Testis (tissue), 3 donors: ENCODE data around the gene EMC6. TPM values are rescaled to one million over a fixed set of nuclear protein-coding genes. Genes with fewer than 3 reads are reported as not detected.

ENCODE experiments used
- DNase-seq: peaks from one replicate; pipeline ENCODE4 v3.0.0-alpha.2; 2019
- H3K27ac ChIP-seq, 2 donors: fragments of 200-600 bp; sonication (generic); one replicate each; pipeline ENCODE4 v1.5.1; 2019
- H3K27me3 ChIP-seq: fragments of 200-600 bp; sonication (generic); one replicate; pipeline ENCODE4 v1.5.1; 2019
- H3K36me3 ChIP-seq: fragments of 200-600 bp; sonication (generic); one replicate; pipeline ENCODE4 v1.5.1; 2017; ENCODE audit warnings: low read depth; ENCODE audit errors: missing control alignments
- H3K4me1 ChIP-seq: fragments of 200-600 bp; sonication (generic); one replicate; pipeline ENCODE4 v1.5.1; 2019
- H3K4me3 ChIP-seq, 2 donors: fragments of 200-600 bp; sonication (generic); one replicate each; pipeline ENCODE4 v1.5.1; 2017 to 2019
- H3K9me3 ChIP-seq: fragments of 200-600 bp; sonication (generic); one replicate; pipeline ENCODE4 v1.5.1; 2017
- POLR2A ChIP-seq: fragments of 450-650 bp; IDR thresholded peaks from one replicate; pipeline ENCODE4 v1.6.1; 2017; ENCODE audit warnings: antibody characterized with exemption, mild to moderate bottlenecking, moderate library complexity
- WGBS, 2 donors: methylation state at CpG; one replicate each; pipeline ENCODE4 v1.1.5; 2018; 5-methylcytosine and 5-hydroxymethylcytosine counted together
- intact Hi-C: fragments of 100-400 bp; cut with DNase I; formaldehyde crosslinking; loops from one replicate; pipeline ENCODE4 v1.15.1; 2023; ENCODE audit warnings: low total_unique reads
- polyA plus RNA-seq: library from polyadenylated mRNA; stranded (reverse); fragments of 350-450 nt; fragmentation: Illumina TruSeq; extraction: RNeasy Lipid Tissue Mini Kit (QIAGEN cat#74804); gene quantifications from one replicate; pipeline ENCODE4 v1.2.3, GENCODE V29; 2014; ENCODE audit warnings: low read depth, low replicate concordance; ENCODE audit not compliant: insufficient read depth
- total RNA-seq, 2 donors: library from RNA; depleted of rRNA; stranded (reverse); fragments of >200 nt; gene quantifications; one replicate each; pipeline ENCODE4 v1.2.3, GENCODE V29; 2016
- TF ChIP-seq, protein P1 (sequence below), 3 experiments: fragments of 450-650 bp in 2 of 3; fragments of 200-600 bp in 1 of 3; sonication (generic) in 1 of 3; IDR thresholded peaks; one replicate each; pipeline ENCODE4 v1.5.1; 2016 to 2019; ENCODE audit warnings: antibody characterized with exemption in 3 of 3, mild to moderate bottlenecking in 2 of 3, moderate library complexity in 1 of 3

The EMC6 gene
- total and polyA plus RNA-seq, 3 donors from 2014 or later, result 39.0 to 74.1 (median 46.5) TPM

DNA sequence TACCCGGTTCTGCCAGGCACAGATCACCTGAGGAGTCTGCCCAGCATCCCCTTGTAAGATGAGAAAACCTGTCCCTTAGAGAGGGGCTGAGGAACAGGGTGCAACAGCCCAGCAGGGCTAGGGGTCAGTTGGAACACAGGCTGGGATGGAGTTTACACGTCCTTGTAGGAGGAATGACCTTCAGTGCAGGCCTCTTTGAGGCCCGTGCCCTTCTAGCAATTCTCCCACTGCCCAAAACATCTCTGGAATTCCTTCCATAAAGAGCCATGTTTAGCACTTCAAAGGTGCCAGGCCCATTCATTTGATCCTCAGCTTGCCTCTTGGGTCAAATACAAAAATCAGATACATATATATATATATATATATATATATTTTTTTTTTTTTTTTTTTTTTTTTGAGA is 27.6 kb upstream of the EMC6 start:
- TF ChIP-seq, protein P1, sequence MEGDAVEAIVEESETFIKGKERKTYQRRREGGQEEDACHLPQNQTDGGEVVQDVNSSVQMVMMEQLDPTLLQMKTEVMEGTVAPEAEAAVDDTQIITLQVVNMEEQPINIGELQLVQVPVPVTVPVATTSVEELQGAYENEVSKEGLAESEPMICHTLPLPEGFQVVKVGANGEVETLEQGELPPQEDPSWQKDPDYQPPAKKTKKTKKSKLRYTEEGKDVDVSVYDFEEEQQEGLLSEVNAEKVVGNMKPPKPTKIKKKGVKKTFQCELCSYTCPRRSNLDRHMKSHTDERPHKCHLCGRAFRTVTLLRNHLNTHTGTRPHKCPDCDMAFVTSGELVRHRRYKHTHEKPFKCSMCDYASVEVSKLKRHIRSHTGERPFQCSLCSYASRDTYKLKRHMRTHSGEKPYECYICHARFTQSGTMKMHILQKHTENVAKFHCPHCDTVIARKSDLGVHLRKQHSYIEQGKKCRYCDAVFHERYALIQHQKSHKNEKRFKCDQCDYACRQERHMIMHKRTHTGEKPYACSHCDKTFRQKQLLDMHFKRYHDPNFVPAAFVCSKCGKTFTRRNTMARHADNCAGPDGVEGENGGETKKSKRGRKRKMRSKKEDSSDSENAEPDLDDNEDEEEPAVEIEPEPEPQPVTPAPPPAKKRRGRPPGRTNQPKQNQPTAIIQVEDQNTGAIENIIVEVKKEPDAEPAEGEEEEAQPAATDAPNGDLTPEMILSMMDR (IDR thresholded peaks at IDR 0.05), result no peak
- TF ChIP-seq POLR2A, result no peak
- 44% methylated on average over 3 of the region's 3 CpGs for WGBS, 2 donors

DNA sequence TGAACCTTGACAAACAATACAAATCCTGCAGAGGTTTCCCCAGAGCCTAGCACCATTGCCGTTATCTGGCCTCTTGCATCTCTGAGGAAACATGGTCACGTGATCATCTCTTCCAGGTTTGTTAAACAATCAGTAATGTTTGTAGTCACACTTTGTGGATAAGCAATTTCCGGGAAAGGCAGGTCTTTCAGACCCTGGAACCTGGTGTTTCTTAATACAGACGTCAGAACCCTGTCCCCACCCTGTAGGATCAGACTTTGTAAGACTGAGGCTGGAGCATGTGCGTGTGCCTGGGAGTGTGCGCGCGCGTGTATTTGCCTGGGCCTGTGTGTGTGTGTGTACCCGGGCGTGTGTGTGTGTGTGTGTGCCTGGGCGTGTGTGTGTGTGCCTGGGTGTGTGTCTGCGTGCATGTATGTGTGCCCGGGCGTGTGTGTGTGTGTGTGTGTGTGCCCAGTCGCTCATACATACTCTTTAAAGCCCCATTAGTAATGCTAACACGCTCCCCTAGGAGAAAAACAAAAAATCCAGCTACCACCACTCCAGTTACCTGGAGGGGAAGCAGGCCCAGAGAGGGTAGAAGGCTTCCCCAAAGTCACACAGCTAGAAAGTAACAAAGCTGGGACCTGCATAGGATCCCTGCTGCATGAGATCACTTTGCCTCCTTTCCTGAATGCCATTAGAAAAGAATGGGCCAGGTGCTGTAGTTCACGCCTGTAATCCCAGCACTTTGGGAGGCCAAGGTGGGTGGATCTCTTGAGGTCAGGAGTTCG is 26.7 kb upstream of the EMC6 start:
- H3K36me3 ChIP-seq, result no peaks in the 10 kb centered on the region
- TF ChIP-seq, protein P1 (IDR thresholded peaks at IDR 0.05), result no peak
- no peak for TF ChIP-seq POLR2A
- no peaks in the 10 kb centered on the region for H3K27me3 ChIP-seq
- no peak overlapping the region for H3K27ac ChIP-seq
- 73 to 92% methylated on average over 11 to 17 of the region's 19 CpGs for WGBS, 2 donors
- no peaks in the 10 kb centered on the region for H3K9me3 ChIP-seq
- H3K4me3 ChIP-seq, result no peak overlapping the region
- DNase-seq, result no peak
- H3K4me1 ChIP-seq, result peaks cover 19% of the 10 kb centered on the region
- intact Hi-C loops, result no loop called here

More for the DNA sequence above, 27.6 kb upstream of the EMC6 start:
- Histone ChIP-seq H3K9me3 (no peaks in the 10 kb centered on the region), H3K36me3 (no peaks in the 10 kb centered on the region), H3K4me1 (peaks cover 19% of the 10 kb centered on the region), H3K4me3 (no peak overlapping the region), H3K27me3 (no peaks in the 10 kb centered on the region), H3K27ac (no peak overlapping the region)
- intact Hi-C loops, result no loop called here
- no peak for DNase-seq

DNA sequence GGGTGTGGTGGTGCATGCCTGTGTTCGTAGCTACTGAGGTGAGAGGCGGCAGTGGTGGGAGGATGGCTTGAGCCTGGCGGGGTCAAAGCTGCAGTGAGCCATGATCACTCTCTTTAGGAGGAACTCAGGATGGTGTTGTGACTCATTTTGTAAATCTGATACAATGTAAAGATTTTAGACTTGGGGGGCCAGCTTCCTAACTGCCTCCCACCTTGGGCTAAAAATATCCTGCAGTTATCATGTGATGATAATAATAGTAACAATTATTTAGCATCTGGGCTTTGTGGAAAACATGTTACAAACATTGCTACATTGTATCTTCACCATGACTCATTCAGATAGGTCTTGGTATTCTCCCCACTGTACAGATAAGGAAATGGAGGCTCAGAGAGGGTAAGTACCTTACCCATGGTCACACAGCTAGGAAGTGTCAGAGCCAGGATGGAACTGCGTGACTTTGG is 24.7 kb upstream of the EMC6 start:
- Histone ChIP-seq H3K27ac (no peak overlapping the region), H3K4me3 (no peak overlapping the region), H3K36me3 (no peaks in the 10 kb centered on the region), H3K27me3 (no peaks in the 10 kb centered on the region), H3K4me1 (peaks cover 14% of the 10 kb centered on the region), H3K9me3 (no peaks in the 10 kb centered on the region)
- intact Hi-C loops, result no loop called here
- WGBS, 2 donors, result 63 to 86% methylated on average over 4 of the region's 4 CpGs
- TF ChIP-seq POLR2A, result no peak
- TF ChIP-seq, protein P1 (IDR thresholded peaks at IDR 0.05), result no peak
- peak; percentile 76 for DNase-seq

DNA sequence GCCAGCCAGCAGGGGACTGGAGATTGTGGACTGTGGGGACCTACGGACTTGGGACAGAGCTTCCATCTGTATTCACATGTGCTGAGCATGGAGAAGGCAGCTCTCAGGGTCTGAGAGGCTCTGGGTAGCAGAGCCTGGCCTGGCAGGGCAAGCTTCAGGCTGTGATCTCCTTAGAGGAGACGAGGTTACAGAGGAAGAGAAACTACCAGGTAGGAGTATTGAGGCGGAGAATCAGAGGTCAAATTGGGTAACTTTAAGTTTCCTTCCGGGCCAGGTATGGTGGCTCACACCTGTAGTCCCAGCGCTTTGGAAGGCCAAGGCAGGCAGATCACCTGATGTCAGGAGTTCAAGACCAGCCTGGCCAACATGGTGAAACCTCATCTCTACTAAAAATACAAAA is 23.3 kb upstream of the EMC6 start:
- TF ChIP-seq, protein P1 (IDR thresholded peaks at IDR 0.05), result no peak
- no peak for TF ChIP-seq POLR2A
- 60 to 67% methylated on average over 5 of the region's 5 CpGs for WGBS, 2 donors
- Histone ChIP-seq H3K4me1 (peaks cover 11% of the 10 kb centered on the region), H3K4me3 (no peak overlapping the region), H3K27me3 (no peaks in the 10 kb centered on the region), H3K9me3 (no peaks in the 10 kb centered on the region), H3K27ac (no peak overlapping the region), H3K36me3 (no peaks in the 10 kb centered on the region)
- DNase-seq, result no peak
- intact Hi-C loops, result no loop called here

DNA sequence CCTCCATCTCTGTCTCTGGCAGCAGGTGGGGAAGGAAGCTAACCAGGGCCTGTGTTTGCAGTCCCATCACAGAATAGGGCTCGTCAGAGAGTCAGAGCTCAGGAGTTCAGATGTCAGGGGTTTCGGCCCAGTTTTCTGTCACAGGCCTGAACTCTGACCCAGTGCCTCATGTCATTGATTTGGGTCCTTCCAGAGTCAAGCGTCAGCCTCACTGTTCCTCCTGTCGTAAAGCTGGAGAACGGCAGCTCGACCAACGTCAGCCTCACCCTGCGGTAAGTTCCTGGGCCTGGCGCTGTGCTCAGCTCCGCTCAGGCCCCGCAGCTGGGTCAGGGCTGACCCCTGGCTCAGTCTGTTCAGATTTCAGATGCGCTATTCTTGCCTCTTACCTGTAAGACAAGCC is 21.4 kb upstream of the EMC6 start:
- WGBS, 2 donors, result 85 to 89% methylated on average over 7 to 12 of the region's 12 CpGs
- TF ChIP-seq, protein P1 (IDR thresholded peaks at IDR 0.05), result no peak
- no peak for TF ChIP-seq POLR2A
- no peak for DNase-seq
- peaks cover 6% of the 10 kb centered on the region for H3K4me1 ChIP-seq
- H3K27me3 ChIP-seq, result no peaks in the 10 kb centered on the region
- H3K4me3 ChIP-seq, result no peak overlapping the region
- intact Hi-C loops, result no loop called here
- no peaks in the 10 kb centered on the region for H3K9me3 ChIP-seq
- H3K36me3 ChIP-seq, result no peaks in the 10 kb centered on the region
- H3K27ac ChIP-seq, result no peak overlapping the region
